HG03060 (cell line): ENCODE results near the gene SRSF7.
"Not testable (repeated sequence)": the region's sequence is repeated elsewhere in the genome, so short reads cannot be mapped to it uniquely, and the experiment has no call there.

Source experiments
- ATAC-seq: cut with Tn5 transposase; IDR thresholded peaks from one replicate; pipeline ENCODE4 v1.9.1; 2021; ENCODE audit warnings: low read depth, moderate number of reproducible peaks; ENCODE audit not compliant: unreplicated experiment

Gene SRSF7

DNA sequence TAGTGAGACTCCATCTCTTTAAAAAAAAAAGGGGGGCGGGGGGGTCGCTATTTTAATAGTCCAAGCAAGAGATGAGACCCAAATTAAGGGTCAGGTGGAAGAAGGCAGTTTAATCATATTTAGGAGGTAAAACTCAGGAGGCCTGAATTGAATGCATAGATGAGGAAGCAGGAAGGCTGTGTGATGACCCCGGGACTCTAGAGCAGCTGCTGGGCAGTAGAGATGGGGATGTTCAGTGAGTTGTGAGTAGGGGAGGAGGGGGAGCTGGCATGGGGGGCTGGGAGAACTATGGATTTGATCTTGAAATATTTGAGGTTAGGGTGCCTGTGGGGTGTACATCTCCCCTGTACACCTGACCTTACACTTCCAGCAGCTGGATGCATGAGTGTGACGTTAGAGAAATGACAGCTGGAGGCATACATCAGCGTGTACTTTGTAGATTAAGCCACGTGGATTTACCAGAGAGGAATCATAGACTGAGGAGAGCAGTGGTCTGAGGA, 44.3 kb downstream of the SRSF7 start:
- no peak for ATAC-seq

DNA sequence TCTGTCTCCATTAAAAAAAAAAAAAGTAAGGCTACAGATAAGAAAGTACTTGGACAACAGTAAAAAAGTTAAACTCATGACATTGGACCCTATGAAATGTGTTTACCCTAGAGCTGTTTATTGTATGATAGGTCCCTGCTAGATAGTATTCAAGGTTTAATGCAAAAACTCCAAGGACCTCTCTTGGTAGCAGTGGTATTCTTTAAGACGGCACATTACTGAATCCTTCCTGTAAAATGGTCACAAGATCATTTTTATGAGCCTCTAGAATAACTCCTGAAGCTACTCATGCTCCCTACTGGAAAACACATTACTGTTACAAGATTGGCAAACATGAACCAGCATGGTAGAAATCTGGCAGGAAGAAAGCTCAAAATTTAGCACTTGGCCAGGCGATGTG, 46.5 kb downstream of the SRSF7 start:
- no peak for ATAC-seq

DNA sequence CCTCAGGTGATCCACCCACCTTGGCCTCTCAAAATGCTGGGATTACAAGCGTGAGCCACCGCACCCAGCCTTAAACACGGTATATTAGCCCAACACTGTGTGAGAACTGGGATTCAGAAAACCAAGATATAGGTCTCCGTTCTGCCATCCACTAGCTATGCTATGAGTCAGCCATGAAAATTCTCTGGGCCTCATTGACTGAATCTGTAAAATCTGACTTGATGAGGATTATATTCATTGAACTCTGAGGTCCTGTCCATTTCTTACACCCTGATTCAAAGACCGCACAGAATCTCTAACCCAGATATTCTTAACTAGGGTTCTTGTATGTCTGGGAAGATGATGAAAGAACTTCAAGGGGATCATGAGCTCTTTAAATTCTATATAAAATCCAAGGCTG, 47.8 kb downstream of the SRSF7 start:
- ATAC-seq: not testable (repeated sequence)

DNA sequence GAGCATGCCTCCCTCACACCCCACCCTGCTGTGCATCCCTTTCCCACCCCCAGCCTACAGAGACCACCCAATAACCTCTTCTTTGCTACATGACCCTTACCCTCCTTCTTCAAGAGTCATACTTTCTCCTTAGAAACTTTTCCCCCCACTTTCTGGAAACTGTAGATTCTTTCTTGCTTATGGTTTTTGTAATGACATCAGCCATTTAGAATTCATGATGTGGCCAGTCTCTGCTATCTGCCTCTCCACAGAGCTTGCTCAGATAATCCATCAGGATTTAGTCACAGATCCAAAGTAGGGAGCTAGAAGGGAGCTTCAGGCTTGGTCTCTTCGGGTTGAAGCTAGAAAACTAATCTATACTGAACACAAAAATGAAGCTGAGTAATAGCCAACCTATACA, 48.7 kb downstream of the SRSF7 start:
- ATAC-seq: no peak

DNA sequence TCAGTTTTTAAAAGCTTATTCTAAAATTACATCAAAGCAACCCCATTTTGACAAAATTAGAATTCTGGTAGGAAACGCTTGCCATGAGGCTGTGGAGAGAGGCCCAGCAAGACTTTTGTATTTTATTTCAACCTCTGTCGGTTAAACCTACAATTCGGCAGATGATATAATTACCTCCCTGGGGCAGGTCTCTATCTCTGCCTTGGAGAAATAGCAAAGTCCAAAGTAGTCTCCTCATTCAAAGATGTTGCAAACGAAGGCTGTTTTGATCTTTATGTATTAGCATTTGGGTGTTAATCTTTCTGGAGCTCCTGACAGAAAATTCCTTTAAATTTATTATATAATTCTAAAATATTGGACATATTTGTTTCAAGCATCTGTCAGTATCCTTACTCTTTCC, 49.6 kb downstream of the SRSF7 start:
- ATAC-seq: no peak

DNA sequence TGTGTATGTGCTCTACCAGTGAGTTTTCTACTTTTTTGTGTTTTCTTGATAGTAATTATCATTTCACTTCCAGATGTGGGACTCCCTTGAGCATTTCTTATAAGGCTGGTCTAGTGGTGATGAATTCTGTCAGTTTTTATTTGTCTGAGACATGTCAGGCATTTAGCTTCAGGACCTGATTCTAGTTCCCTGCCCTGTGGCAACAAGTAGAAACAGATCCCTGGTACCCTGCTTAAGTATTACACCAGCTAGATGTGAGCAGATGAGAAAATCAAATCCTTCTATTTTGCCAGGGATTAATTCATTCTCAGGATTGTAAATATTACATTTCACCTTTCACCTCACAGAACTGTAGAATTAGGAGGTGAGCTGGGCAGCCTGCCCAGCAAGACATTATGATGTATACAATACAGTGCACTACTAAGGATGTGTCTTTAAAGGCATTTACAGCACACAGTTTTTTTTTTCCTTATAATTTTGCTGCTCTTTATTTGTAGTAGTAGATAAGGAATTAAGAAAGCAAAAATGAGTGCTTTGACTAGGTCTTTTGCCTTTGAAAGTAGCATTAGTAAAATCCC, 50.2 kb downstream of the SRSF7 start:
- ATAC-seq: no peak

DNA sequence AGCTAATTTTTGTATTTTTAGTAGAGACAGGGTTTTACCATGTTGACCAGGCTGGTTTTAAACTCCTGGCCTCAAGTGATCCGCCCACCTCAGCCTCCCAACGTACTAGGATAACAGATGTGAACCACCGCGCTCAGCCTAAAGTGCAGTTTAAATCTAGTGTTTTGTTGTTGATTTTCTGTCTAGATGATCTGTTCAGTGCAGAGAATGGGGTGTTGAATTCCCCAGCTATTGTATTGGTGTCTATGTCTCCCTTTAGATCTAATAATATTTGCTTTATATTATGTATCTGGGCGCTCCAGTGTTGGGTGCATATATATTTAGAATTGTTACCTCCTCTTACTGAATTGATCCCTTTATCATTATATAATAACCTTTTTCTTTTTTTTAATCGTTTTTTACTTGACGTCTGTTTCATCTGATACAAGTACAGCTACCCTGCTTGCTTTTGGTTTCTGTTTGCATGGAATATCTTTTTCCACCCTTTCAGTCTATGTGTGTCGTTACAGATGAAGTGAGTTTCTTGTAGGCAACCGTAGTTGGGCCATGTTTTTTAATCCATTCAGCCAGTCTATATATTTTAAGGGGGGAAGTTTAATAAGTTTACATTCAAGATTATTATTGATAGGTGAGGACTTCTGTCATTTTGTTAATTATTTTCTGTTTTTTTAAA, 50.9 kb downstream of the SRSF7 start:
- ATAC-seq: no peak

DNA sequence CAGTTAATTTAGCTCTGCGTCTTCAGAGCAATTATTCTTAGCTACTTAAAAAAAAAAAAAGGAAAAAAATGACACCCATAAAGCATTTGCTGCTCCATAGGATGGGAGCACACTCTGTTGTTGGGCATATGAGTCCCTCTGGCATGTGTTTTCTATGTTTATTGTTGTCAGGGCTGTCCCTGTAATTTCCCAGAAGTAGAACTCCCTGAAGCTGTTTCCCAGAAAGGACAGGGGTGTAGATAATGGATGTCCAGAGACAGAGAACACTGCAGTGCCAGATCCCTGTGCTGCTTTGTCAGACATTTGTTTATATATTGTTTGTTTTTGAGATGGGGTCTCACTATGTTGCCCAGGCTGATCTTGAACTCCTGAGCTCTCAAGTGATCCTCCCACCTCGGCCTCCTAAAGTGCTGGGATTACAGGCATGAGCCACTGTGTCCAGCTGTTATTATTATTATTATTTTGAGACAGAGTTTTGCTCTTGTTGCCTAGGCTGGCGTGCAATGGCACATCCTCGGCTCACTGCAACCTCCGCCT, 52.6 kb downstream of the SRSF7 start:
- ATAC-seq: no peak

DNA sequence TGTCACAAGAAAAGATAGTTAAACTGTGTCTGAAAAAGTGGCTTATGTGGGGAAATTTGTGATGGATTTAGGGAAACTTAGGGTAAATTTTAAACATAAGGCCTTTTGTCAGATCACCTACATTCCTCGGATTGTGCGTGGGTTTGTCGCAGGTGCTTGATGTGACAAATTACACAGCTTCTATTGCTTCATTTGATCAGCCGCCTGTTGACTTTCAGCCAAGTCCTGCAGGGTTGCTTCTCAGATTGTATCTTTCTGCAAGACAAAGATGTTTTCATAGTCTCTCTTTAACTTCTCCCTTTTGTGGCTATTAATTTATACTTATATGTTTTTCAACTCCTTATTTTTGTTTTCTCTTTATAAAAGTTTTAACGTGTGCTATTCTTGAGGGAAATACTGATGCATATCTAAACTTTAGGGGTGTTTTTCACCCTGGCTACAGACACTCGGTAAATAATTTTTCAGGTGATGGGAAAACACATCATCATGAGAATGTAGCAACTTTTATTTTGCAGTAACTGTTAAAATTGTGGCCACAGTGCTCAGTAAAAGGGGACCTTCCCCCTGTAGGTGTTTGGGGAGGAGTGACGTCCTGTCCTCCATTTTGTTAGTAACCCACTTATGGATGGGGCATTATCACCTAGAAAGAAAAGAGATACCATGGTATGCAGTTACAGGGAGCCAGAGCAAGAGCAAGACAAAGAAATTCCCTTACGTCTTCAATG, 53.9 kb downstream of the SRSF7 start:
- no peak for ATAC-seq
